ENCODE results near the gene KLHDC3. TPM values are rescaled to one million over a fixed set of nuclear protein-coding genes. Genes with fewer than 3 reads are reported as not detected.

The KLHDC3 gene
- total RNA-seq, 1 donor from 2014 or later: 104 TPM

- H3K4me1 Mint-ChIP-seq (ENCODE audit: unreplicated experiment): no peaks in the 10 kb centered on the region
- DNase-seq (ENCODE audit: extremely low spot score, unreplicated experiment): no peak
- TF ChIP-seq, protein P1, sequence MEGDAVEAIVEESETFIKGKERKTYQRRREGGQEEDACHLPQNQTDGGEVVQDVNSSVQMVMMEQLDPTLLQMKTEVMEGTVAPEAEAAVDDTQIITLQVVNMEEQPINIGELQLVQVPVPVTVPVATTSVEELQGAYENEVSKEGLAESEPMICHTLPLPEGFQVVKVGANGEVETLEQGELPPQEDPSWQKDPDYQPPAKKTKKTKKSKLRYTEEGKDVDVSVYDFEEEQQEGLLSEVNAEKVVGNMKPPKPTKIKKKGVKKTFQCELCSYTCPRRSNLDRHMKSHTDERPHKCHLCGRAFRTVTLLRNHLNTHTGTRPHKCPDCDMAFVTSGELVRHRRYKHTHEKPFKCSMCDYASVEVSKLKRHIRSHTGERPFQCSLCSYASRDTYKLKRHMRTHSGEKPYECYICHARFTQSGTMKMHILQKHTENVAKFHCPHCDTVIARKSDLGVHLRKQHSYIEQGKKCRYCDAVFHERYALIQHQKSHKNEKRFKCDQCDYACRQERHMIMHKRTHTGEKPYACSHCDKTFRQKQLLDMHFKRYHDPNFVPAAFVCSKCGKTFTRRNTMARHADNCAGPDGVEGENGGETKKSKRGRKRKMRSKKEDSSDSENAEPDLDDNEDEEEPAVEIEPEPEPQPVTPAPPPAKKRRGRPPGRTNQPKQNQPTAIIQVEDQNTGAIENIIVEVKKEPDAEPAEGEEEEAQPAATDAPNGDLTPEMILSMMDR (conservative IDR thresholded peaks at IDR 0.05): no peak
- no peaks in the 10 kb centered on the region for H3K9me3 Mint-ChIP-seq
- H3K4me3 Mint-ChIP-seq: no peak overlapping the region
- peaks cover 10% of the 10 kb centered on the region for H3K36me3 Mint-ChIP-seq
- H3K27me3 Mint-ChIP-seq: no peaks in the 10 kb centered on the region
- no peak overlapping the region for H3K27ac Mint-ChIP-seq
Measured at GRCh38 chr6:43007126-43007525, 6.9 kb upstream of the KLHDC3 start.

DNA sequence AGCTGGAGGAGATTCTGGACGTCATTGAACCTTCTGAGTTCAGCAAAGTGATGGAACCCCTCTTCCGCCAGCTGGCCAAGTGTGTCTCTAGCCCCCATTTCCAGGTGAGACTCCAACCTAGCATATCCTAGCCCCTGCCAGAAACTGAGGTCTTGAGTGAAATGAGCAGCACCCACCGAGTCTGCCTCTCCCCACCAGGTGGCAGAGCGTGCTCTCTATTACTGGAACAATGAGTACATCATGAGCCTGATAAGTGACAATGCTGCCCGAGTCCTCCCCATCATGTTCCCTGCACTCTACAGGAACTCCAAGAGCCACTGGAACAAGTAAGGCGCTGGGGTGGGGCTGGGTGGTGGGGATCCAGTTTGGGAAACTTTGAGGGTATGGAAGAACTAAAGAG is 4.9 kb upstream of the KLHDC3 start:
- Mint-ChIP-seq H3K4me1 (ENCODE audit: unreplicated experiment) (peaks cover 12% of the 10 kb centered on the region), H3K27ac (no peak overlapping the region), H3K9me3 (no peaks in the 10 kb centered on the region), H3K4me3 (no peak overlapping the region), H3K27me3 (no peaks in the 10 kb centered on the region), H3K36me3 (peaks cover 13% of the 10 kb centered on the region)
- DNase-seq (ENCODE audit: extremely low spot score, unreplicated experiment): no peak
- TF ChIP-seq, protein P1 (conservative IDR thresholded peaks at IDR 0.05): peak; percentile 64

GRCh38 chr6:43011207-43011606 is 2.8 kb upstream of the KLHDC3 start:
- H3K27me3 Mint-ChIP-seq: no peaks in the 10 kb centered on the region
- peaks cover 9% of the 10 kb centered on the region for H3K36me3 Mint-ChIP-seq
- no peak for DNase-seq (ENCODE audit: extremely low spot score, unreplicated experiment)
- TF ChIP-seq, protein P1 (conservative IDR thresholded peaks at IDR 0.05): no peak
- H3K9me3 Mint-ChIP-seq: no peaks in the 10 kb centered on the region
- H3K27ac Mint-ChIP-seq: no peak overlapping the region
- H3K4me1 Mint-ChIP-seq (ENCODE audit: unreplicated experiment): peaks cover 22% of the 10 kb centered on the region
- no peak overlapping the region for H3K4me3 Mint-ChIP-seq

DNA sequence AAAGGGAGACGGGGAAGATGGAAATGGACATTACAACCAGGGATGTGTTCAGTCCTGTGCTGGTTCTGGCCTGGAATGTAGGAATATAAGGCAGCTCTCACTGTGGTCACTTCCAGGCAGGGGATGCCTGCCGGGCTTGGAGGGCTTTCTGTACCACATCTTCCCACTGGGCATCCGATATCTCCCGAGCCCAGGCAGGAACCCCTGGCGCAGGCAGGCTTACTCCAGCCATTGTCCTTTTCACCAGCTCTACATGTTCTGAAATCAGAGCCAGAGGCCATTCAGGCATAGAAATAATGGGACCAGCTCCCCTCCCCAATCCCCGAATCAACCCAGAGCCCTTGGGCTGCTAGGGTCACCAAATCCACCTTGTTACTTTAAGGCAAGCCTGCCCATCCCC is 1.7 kb upstream of the KLHDC3 start:
- Mint-ChIP-seq H3K36me3 (peaks cover 7% of the 10 kb centered on the region), H3K4me3 (peak overlapping the region; percentile 98), H3K27me3 (no peaks in the 10 kb centered on the region), H3K9me3 (no peaks in the 10 kb centered on the region), H3K4me1 (ENCODE audit: unreplicated experiment) (peaks cover 26% of the 10 kb centered on the region), H3K27ac (no peak overlapping the region)
- TF ChIP-seq, protein P1 (conservative IDR thresholded peaks at IDR 0.05): no peak
- DNase-seq (ENCODE audit: extremely low spot score, unreplicated experiment): no peak

- Mint-ChIP-seq H3K27me3 (no peaks in the 10 kb centered on the region), H3K27ac (peak overlapping the region; percentile 92), H3K4me1 (ENCODE audit: unreplicated experiment) (peaks cover 26% of the 10 kb centered on the region), H3K4me3 (peak overlapping the region; percentile 98), H3K36me3 (peaks cover 3% of the 10 kb centered on the region), H3K9me3 (no peaks in the 10 kb centered on the region)
- TF ChIP-seq, protein P1 (conservative IDR thresholded peaks at IDR 0.05): no peak
- DNase-seq (ENCODE audit: extremely low spot score, unreplicated experiment): no peak
Measured at GRCh38 chr6:43013097-43013842, 779 bp upstream of the KLHDC3 start.
